HS-5 (cell line): ENCODE results near the gene EIF4EBP3.

ENCODE experiments used
- DNase-seq: peaks from one replicate; pipeline ENCODE4 v3.0.0-alpha.2; 2012; ENCODE audit warnings: low read depth

EIF4EBP3 gene

DNA sequence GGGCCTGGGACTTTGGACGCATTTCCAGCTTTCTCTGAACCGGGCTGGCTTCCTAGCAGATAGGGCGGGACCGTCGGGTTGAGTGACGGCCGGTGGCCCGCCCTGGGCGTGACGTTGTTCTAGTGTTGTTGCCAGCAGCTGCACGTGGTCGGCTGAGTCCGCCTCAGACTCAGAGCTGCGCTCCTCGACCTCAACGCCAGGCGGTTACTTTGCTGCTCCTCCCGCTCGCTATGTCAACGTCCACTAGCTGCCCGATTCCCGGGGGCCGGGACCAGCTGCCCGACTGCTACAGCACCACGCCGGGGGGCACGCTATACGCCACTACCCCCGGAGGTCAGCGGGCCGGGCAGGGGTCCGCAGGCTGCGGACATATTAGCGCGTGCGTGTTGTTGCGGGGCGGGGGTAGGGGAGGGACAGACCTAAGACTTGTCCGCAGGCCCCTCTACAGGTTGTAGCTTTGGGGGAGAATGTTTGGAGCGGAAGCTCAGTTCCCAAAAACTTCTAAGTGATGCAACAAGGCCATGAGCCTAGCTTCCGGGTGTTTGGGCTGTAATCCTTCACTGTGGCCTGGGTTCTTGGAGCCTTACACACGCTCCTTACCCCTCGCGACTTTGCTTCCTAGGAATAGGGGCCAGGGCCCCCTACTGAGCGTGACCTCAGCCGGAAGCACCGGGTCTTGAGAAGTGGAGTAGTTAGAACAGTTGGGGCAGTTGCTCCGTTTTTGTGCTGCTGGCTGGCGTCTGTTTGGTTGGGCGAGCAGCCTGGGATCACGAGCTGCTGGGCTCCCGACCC, at the start of gene EIF4EBP3:
Gene EIF4EBP3, plus strand, starts transcription at position 155 of the 792 bp plus-strand sequence. Its CDS starts 76 bp downstream, at position 231.
- peak; percentile 76 for DNase-seq

DNA sequence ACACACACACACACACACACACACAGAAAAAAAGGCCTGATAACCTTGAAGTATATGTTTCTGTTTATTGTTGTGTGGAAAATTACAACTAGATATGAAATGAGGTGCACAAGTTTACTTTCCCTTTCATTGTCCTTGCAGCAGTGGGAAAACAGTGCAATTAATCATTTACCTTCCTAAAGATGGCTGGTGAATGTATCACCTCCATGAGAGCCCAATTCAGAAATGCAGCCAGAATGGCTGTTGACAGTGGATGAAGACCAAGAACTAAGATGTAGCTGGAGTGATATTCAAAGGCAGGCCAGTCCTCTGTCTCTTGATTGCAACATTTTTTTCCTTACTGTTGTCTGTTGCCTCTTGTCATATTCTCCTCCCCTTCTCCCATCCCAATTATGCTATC, 49.6 kb upstream of the EIF4EBP3 start:
- no peak for DNase-seq

DNA sequence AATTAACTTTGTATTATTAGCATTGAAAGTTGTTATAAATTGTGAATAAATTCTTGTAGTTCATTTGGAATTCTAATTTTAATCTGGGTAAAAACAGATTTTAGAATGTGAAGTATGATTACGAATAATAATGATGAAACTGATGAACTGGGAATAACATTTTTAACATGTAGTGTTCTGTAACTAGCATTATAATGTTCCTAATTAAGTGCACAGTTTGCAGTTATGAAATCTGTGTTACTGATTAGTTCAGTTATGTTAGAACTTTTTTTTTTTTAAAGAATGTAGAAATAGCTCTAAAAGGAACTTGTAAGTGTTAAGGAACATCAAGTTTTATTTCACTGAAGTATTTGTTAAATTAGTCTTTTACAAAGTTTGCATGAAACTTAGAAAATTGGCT, 48.9 kb upstream of the EIF4EBP3 start:
- DNase-seq: no peak

DNA sequence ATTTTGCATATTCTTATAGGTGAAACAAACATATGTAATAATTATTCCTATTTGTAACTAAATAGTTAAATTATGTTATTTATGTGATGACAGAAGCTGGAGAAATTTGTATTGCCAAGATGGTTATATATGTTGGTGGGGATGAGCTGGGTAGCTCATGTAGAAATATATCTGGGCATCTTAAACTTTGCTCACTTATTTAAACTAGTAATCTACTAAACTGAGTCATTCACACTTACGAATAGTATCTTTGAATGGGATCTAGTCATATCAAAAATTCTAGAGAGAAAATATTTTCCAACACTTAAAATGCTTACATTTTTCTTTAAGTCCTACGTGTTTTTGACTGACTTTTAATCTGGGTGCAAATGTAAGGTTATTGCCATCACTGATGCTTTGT, 44.6 kb upstream of the EIF4EBP3 start:
- DNase-seq: no peak

DNA sequence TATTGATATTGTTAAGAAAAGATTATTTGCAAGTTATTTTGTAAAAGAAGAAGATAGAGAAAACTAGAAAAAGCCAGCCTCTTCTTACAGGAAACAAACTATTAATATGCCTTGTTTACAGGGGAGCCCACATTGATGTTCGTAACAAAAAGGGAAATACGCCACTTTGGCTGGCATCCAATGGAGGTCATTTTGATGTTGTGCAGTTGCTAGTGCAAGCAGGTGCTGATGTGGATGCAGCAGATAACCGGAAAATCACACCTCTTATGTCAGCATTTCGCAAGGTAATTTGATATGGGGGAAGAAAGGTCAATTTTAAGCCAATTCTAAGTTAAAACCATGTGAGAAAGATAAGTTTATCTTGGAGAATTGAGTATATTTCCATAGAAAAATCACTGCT, 37.6 kb upstream of the EIF4EBP3 start:
- no peak for DNase-seq

DNA sequence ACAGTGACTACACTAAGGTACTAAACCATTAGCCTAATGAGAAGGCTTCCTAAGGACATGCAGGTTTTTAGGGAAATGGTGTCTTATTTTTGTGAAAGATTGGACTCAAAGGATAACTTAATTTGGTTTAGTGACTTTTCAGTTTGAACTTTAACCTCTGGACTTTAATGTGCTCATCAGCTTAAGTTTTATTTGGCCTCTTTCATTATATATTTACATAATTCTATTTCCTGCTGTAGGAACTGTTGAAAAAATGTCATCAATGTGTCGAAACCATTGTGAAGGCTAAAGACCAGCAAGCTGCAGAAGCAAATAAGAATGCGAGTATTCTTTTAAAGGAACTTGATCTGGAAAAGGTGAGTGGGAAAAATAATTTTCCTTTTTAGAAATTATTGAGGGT, 34.3 kb upstream of the EIF4EBP3 start:
- DNase-seq: no peak

DNA sequence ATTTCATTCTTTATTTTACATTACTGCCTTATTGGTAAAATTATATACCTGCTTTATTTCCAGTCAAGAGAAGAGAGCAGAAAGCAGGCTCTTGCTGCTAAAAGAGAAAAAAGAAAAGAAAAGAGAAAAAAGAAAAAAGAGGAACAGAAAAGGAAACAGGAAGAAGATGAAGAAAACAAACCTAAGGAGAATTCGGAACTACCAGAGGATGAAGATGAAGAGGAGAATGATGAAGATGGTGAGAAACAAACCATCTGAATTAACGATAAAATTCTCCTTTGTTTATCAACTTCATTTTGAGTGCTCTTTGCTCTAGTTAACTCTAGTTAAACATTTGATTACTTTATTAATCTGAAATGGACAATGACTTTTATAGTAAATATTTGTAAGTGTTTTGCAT, 23.5 kb upstream of the EIF4EBP3 start:
- DNase-seq: no peak

DNA sequence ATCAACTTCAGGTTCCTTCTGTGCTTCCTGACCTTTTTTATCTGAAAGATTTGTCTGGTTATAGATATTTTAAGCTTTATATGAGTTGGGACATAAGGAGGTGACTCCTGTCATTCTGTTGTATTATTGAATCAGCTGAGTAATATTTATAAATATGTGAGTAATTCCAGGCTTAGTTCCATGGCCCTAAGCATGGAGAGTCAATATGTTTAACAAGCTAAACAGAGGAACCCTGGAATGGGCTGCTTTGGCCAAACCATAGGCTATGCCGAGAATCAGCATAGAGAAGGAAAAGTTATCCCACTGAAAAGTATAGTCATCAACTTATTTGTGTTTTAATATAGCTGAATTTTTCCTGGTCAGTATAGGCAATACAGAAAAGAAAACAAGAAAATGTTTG, 7.2 kb upstream of the EIF4EBP3 start:
- DNase-seq: no peak

DNA sequence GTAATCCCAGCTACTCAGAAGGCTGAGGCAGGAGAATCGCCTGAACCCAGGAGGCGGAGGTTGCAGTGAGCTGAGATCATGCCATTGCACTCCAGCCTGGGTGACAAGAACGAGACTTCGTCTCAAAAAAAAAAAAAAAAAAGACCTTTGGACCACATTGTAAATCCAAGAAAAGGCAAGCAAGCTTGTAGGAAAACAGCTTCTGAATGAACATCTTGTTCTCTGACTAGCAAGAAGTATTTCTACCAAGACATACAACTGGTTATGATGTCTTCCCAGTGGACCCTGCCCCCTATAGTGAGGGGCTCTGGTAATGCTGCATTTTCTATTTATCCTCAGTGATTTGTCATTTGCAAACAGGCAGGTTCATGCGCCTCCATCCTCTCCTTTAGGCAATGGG, 4.5 kb upstream of the EIF4EBP3 start:
- DNase-seq: no peak

DNA sequence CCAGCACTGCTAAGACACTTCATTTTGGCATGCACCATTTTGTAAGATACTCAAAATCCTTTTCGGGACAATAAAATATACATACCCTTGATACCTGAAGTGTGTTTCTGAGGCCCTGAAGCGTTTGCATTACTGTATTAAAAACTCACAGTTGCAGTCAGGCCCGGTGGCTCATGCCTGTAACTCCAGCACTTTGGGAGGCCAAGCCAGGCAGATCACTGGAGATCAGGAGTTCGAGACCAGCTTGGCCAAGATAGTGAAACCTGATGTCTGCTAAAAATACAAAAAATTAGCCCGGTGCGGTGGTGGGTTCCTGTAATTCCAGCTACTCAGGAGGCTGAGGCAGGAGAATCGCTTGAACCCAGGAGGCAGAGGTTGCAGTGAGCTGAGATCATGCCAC, 2.5 kb upstream of the EIF4EBP3 start:
- DNase-seq: no peak

DNA sequence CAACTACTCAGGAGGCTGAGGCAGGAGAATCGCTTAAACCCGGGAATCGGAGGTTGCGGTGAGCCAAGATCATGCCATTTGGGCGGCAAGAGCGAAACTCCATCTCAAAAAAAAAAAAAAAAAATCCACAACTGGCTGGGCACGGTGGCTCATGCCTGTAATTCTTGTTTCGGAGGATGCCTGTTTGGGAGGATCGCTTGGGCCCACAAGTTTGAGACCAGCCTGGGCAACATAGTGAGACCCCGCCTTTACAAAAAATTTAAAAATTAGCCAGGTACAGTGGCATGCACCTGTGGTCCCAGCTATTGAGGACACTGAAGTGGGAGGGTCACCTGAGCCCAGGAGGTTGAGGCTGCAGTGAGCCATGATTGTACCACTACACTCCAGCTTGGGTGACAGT, 1.9 kb upstream of the EIF4EBP3 start:
- no peak for DNase-seq

DNA sequence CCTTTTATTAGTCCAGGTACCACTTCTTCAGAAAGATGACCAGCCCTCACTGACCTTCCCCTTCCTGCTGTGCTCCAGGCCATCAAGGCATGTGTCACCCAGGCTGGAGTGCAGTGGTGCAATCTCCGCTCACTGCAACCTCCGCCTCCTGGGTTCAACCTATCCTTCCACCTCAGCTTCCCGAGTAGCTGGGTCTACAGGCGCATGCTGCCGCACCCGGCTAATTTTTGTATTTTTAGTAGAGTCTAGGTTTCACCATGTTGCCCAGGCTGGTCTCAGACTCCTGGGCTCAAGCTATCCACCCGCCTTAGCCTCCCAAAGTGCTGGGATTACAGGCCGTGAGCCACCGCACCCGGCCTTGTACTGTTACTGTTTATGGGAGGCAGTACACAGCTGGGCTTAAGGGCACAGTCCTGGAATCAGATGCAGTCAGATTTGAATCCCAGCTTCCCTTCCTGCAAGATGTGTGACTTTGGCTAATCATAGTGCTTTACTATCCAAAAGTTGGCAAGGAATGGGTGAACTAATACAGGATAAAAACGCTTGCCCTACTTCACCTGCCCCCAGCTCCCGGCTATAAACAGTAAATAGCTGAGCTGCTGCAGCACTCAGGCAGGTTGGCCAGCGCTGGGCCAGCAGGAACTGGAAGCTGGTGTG, 483 bp upstream of the EIF4EBP3 start:
- DNase-seq: no peak

DNA sequence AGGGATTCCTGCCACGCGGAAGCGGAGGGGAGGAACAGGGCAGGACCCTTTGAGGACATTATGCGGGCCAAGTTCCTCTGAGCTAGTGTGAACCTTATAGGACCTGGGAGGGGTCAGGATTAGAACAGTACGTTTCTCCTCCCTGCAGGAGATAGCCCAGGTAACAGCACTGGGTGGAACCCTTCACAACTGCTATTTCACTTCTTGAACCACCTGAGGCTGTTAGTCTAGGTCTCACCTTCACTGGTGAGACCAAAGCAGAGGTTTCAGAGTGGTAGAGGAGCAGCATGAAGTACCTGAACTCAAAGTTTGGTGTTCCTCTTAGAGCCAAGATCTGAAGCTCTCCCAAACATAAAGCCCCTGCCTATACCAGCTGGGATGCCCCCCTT, 832 bp downstream of the EIF4EBP3 start:
- DNase-seq: no peak

DNA sequence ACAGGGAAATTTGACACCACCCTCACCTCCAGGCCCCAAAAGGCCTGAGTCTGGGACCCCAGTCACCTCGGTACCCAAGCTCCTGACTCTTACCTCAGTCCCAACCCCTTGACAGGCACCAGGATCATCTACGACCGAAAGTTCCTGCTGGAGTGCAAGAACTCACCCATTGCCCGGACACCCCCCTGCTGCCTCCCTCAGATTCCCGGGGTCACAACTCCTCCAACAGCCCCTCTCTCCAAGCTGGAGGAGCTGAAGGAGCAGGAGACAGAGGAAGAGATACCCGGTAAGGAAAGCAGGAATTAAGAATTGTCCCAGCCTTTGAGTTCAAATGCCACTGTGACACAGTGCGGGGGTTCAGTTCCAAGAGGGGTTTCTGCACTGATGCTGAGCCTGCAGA, 1.3 kb downstream of the EIF4EBP3 start:
- DNase-seq: no peak

DNA sequence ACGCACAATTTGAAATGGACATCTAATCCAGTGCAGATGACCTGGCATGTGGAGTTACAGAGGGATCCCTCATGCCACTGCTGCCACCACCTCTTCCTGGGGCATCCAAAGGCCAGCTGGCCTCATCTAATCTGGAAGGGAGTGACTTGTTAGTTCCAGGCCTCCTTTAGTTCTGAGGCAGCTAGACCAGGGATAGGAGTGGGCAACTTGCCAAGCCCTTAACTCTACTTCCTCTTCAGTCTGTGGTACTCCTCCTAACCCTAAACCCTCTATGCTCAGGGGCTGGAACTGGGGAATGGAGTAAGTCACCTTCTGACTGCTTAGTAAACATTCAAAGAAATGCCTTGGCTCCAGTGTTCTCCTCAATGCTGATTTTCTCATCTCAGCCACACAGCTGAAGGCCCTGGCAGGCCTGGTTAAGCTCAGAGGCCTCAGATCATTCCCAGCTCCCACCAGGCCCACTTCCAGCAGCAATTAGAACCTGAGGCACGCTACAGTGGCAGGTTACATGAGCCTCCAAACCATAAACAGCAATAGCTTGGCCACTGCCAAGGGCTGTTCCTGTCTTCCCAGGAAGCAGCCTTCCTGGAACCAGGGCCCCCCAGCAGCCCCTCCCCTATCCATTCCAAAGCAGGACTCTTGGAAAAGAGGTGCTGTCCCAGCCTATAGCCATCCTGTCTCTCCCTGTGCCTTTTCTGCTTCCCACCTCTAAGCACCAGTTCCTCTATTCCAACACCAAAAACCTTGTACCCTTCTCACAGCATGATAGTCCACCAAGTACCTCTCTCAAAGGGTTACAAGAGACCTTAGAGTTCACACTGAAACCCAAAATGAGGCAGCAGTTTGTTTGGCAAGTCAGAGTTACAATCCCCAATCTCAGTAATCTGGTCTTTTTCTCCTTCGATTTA, 2.0 kb downstream of the EIF4EBP3 start:
- DNase-seq: no peak

DNA sequence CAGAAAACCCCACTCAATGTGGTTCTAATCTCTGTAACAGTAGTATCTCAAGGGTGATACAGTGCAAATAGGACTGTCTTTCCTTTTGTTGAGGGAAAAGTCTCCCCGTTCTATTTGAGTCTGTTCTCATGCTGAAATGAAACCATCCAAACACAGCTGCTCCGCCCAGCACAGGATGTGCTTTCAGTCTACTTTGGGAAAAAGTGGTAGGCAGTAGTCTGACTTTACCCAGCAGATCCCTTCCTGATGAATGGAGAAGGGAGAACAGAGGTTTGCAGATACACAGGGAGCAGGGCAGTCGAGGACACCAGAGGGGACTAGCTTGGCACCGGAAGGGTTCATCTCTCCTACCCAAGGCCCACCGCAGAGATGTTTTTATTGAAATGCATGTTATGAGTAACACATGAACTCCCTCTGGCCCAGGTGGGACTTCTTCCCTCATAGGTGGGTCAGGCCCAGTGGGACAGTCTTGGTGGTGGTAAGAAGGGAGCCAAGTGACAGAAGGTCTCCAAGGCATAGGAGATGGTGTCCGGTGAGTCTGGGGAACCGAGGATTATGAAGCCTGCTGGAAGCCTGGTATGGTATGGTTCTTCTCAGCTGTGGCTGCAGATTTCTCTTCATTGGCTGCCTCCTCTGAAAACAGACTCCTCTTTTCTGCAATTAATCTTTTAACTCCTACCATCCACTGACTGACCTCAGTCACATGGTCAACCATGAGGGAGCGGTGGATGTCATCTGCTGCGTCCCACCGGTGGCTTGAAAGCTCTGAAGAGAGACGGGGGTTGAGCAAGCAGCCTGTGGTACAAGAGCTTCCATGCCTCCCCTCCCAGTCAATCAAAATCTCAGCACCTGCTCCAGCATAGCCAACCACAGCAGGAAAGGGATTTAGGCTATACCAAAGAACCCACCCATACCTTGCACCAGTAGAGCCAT, 3.0 kb downstream of the EIF4EBP3 start:
- DNase-seq: no peak

DNA sequence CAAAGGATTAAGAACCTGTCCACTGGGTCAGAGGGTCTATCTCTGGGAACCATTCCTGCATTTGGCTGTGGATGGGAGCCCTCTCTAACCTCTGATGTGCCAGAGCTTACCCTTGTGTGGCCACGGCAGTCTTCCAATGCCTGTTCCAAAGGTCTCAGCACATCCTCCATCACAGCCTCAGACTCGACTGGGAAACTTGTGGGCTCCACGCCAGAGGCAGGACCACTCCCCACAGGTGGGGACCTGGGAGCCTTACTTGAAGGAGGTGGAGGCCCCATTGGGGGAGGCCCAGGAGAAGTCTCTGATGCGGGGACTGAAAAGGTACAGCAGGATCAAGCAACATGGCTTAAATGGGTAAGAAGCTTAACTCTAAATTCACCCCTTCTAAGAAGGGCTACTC, 4.4 kb downstream of the EIF4EBP3 start:
- DNase-seq: no peak

DNA sequence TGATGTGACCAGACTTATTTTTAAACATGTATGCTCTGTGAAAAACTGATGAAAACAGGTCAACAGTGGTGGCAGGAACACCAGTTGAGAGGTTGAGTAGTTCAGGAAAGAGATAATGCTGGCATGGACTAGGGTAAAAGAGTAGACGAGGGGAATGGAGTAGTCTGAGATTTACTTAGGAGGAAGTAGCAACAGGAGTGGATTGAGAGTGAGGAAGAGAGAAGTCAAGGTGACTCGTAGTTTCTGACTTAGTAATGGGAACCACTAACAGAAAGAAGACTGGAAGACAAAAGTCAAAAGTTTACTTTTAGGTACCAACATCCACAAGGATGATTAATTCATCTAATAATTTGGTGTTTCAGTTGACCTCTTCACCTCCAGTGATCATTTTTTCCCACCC, 6.2 kb downstream of the EIF4EBP3 start:
- DNase-seq: no peak

DNA sequence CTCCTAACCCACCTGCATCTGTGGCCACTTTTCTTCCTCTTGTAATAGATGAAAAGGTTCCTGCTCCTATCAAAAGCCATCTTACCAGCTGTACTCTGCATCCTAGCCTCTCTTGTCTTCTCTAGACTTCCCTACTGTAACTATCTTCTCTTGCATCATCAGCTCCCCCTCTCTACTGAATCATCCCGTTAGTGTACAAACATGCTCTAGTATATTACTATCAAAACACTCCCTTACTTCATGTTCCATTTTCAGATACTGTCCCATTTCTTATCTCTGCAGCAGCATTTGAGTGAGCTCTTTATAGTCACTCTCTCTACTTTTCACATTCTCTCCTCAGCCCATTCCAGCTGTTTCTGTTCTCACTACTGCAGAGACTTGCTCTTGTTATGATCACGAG, 7.0 kb downstream of the EIF4EBP3 start:
- DNase-seq: no peak

DNA sequence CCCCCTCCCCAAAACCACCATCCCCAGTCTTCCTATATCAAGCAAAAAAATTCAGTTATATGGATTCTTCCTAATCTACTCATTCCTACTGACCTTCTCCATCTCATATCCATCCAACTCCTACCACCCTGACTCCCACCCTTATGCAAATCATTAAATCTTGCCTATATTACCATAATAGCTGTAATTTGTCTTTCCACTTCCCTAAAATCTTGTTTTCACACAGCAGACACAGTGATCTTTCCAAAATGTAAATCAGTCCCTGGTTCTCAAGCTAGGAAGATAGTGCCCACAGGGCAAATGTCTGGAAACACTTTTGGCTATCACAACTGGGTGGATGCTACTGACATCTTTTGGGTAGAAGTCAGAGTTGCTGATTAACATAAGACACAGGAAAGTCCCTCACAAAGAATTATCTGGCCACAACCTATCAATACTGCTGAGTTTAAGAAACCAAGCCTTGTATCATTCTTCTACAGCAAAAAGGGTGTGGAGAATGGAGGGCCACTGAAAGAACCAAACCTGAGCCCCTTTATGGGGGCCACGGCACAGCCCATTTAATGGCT, 8.4 kb downstream of the EIF4EBP3 start:
- no peak for DNase-seq

DNA sequence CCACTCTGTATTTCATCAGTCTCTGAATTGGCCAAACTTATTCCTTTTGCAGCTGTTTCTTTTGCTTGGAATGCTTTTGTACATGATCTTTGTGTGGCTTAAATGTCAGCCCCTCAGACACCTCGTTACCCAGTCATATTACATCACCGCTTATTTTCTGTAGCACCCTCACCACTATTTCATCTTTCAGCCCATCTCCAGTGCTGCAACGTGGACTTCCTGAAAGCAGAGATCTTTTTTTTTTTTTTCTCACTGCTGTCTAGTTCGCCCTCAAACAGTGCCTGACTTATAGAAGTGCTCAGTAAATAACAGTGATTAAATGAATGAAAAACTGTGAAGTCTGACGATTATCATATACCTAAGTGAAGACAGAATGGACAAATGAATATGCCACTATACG, 9.0 kb downstream of the EIF4EBP3 start:
- DNase-seq: no peak
